ENCODE data around the gene PMM2.

PMM2 gene

GRCh38 chr16:8764525-8765250 lies 33.0 kb upstream of the PMM2 start:
- H3K36me3 ChIP-seq (replicated peaks), result no peaks in the 10 kb centered on the region
- H3K27ac ChIP-seq, result no peak overlapping the region
- H3K27me3 ChIP-seq (replicated peaks), result no peaks in the 10 kb centered on the region
- H3K4me3 ChIP-seq (ENCODE audit: low read depth, low read length), result no peak overlapping the region
- TF ChIP-seq CTCF (IDR thresholded peaks at IDR 0.05; ENCODE audit: low read depth, low read length, missing control alignments), result no peak
- DNase-seq, result no peak
- in situ Hi-C loops (cut with HindIII; ENCODE audit: low pct_ligation_motif_present, low sequenced_read_pairs), result no loop called here

GRCh38 chr16:8767176-8767575 lies 30.5 kb upstream of the PMM2 start:
- no peaks in the 10 kb centered on the region for H3K36me3 ChIP-seq (replicated peaks)
- TF ChIP-seq CTCF (IDR thresholded peaks at IDR 0.05; ENCODE audit: low read depth, low read length, missing control alignments), result no peak
- in situ Hi-C loops (cut with HindIII; ENCODE audit: low pct_ligation_motif_present, low sequenced_read_pairs), result no loop called here
- H3K4me3 ChIP-seq (ENCODE audit: low read depth, low read length), result no peak overlapping the region
- no peak for DNase-seq
- no peaks in the 10 kb centered on the region for H3K27me3 ChIP-seq (replicated peaks)
- no peak overlapping the region for H3K27ac ChIP-seq

GRCh38 chr16:8768283-8768682 lies 29.4 kb upstream of the PMM2 start:
- H3K27ac ChIP-seq, result no peak overlapping the region
- no peak for TF ChIP-seq CTCF (IDR thresholded peaks at IDR 0.05; ENCODE audit: low read depth, low read length, missing control alignments)
- DNase-seq, result no peak
- H3K27me3 ChIP-seq (replicated peaks), result no peaks in the 10 kb centered on the region
- in situ Hi-C loops (cut with HindIII; ENCODE audit: low pct_ligation_motif_present, low sequenced_read_pairs), result no loop called here
- no peak overlapping the region for H3K4me3 ChIP-seq (ENCODE audit: low read depth, low read length)
- H3K36me3 ChIP-seq (replicated peaks), result no peaks in the 10 kb centered on the region

GRCh38 chr16:8768692-8769091 lies 28.9 kb upstream of the PMM2 start:
- TF ChIP-seq CTCF (IDR thresholded peaks at IDR 0.05; ENCODE audit: low read depth, low read length, missing control alignments), result no peak
- Histone ChIP-seq H3K4me3 (ENCODE audit: low read depth, low read length) (no peak overlapping the region), H3K36me3 (replicated peaks) (no peaks in the 10 kb centered on the region), H3K27me3 (replicated peaks) (no peaks in the 10 kb centered on the region), H3K27ac (no peak overlapping the region)
- in situ Hi-C loops (cut with HindIII; ENCODE audit: low pct_ligation_motif_present, low sequenced_read_pairs), result no loop called here
- no peak for DNase-seq

- H3K36me3 ChIP-seq (replicated peaks), result no peaks in the 10 kb centered on the region
- in situ Hi-C loops (cut with HindIII; ENCODE audit: low pct_ligation_motif_present, low sequenced_read_pairs), result no loop called here
- H3K27me3 ChIP-seq (replicated peaks), result no peaks in the 10 kb centered on the region
- no peak overlapping the region for H3K4me3 ChIP-seq (ENCODE audit: low read depth, low read length)
- H3K27ac ChIP-seq, result no peak overlapping the region
- TF ChIP-seq CTCF (IDR thresholded peaks at IDR 0.05; ENCODE audit: low read depth, low read length, missing control alignments), result no peak
- no peak for DNase-seq
These were observed 24.1 kb upstream of the PMM2 start for GRCh38 chr16:8773537-8773936.

GRCh38 chr16:8774208-8774607 lies 23.4 kb upstream of the PMM2 start:
- no peak overlapping the region for H3K4me3 ChIP-seq (ENCODE audit: low read depth, low read length)
- H3K27ac ChIP-seq, result no peak overlapping the region
- no peaks in the 10 kb centered on the region for H3K36me3 ChIP-seq (replicated peaks)
- H3K27me3 ChIP-seq (replicated peaks), result no peaks in the 10 kb centered on the region
- in situ Hi-C loops (cut with HindIII; ENCODE audit: low pct_ligation_motif_present, low sequenced_read_pairs), result no loop called here
- TF ChIP-seq CTCF (IDR thresholded peaks at IDR 0.05; ENCODE audit: low read depth, low read length, missing control alignments), result no peak
- DNase-seq, result no peak
